Measurements from ENCODE around the gene NPTX1.

NPTX1 gene

DNA sequence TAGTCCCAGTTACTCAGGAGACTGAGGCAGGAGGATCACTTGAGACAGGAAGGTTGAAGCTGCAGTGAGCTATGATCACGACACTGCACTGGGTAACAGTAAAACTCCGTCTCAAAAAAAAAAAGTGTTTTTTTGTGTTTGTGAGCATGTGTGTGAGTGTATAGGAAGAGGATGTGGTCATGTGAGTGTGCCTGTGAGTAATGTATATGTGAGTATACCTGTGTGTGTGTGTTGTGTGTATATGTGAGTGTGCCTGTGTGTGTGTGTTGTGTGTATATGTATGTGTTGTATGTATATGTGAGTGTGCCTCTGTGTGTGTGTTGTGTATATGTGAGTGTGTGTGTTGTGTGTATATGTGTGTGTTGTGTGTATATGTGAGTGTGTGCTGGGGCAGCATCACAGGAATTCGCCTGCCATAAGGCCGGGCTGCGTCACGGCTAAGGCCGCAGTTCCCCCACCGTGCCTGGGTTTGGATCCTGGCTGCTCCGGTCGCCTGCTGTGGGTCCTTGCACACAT, 21.4 kb upstream of the NPTX1 start:
- DNase-seq (ENCODE audit: low read depth): no peak

DNA sequence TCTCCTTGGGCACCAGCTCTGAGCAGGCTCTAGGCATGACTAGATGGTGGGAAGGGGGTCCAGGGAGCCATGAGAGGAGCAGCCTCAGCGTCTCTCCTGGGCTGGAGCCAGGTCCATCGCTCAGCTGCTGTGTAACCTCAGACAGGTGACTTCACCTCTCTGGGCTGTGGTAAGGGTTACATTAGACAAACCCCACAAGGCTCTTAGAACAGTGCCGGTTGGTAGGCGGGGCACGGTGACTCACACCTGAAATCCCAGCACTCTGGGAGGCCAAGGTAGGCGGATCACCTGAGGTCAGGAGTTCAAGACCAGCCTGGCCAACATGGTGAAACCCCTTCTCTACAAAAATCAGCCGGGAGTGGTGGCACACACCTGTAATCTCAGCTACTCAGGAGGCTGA, 18.1 kb upstream of the NPTX1 start:
- DNase-seq (ENCODE audit: low read depth): no peak
- no peak overlapping the region for H3K4me3 ChIP-seq (ENCODE audit: low read depth, low read length)
- TF ChIP-seq MYC (IDR thresholded peaks at IDR 0.05; ENCODE audit: low read depth, low read length): no peak
- TF ChIP-seq, protein P1, sequence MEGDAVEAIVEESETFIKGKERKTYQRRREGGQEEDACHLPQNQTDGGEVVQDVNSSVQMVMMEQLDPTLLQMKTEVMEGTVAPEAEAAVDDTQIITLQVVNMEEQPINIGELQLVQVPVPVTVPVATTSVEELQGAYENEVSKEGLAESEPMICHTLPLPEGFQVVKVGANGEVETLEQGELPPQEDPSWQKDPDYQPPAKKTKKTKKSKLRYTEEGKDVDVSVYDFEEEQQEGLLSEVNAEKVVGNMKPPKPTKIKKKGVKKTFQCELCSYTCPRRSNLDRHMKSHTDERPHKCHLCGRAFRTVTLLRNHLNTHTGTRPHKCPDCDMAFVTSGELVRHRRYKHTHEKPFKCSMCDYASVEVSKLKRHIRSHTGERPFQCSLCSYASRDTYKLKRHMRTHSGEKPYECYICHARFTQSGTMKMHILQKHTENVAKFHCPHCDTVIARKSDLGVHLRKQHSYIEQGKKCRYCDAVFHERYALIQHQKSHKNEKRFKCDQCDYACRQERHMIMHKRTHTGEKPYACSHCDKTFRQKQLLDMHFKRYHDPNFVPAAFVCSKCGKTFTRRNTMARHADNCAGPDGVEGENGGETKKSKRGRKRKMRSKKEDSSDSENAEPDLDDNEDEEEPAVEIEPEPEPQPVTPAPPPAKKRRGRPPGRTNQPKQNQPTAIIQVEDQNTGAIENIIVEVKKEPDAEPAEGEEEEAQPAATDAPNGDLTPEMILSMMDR (IDR thresholded peaks at IDR 0.05; ENCODE audit: low read depth, low read length): no peak
- TF ChIP-seq POLR2A (IDR thresholded peaks at IDR 0.05; ENCODE audit: extremely low read depth, insufficient read length): no peak
- TF ChIP-seq, protein P2, sequence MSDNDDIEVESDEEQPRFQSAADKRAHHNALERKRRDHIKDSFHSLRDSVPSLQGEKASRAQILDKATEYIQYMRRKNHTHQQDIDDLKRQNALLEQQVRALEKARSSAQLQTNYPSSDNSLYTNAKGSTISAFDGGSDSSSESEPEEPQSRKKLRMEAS (IDR thresholded peaks at IDR 0.05; ENCODE audit: low read depth, low read length): no peak

More for the DNA sequence above, 21.4 kb upstream of the NPTX1 start:
- no peak for TF ChIP-seq POLR2A (IDR thresholded peaks at IDR 0.05; ENCODE audit: extremely low read depth, insufficient read length)
- TF ChIP-seq MYC (IDR thresholded peaks at IDR 0.05; ENCODE audit: low read depth, low read length): no peak
- TF ChIP-seq, protein P1 (IDR thresholded peaks at IDR 0.05; ENCODE audit: low read depth, low read length): no peak
- TF ChIP-seq, protein P2 (IDR thresholded peaks at IDR 0.05; ENCODE audit: low read depth, low read length): no peak
- H3K4me3 ChIP-seq (ENCODE audit: low read depth, low read length): no peak overlapping the region

DNA sequence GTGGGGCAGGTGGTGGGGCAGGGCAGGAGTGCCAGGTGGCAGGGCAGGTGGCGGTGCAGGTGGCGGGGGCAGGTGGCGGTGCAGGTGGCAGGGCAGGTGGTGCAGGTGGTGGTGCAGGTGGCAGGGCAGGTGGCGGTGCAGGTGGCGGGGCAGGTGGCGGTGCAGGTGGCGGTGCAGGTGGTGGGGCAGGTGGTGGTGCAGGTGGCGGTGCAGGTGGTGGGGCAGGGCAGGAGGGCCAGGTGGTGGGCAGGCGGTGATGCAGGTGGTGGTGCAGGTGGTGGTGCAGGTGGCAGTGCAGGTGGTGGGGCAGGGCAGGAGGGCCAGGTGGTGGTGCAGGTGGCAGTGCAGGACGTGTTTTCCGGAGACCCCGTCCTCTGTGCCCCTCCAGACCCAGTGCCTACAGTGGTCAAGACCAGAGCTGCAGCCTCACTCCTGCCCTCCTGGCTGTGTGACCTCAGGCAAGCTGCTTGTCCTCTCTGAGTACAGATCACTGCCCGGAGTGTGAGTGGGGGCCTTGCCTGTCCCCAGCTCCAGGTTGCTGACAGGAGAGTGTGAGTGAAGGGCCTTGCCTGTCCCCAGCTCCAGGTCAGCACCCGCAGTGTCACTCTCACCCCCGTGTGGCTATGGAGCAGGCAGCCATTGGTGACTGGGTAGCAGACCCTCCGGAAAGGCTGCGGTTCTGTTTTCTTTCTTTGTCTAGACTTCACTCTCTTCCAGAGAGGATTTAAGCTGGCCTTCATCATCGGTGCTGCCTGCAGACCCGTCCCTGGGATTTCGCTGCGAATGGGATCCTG, 16.1 kb upstream of the NPTX1 start:
- TF ChIP-seq, protein P2 (IDR thresholded peaks at IDR 0.05; ENCODE audit: low read depth, low read length): no peak
- H3K4me3 ChIP-seq (ENCODE audit: low read depth, low read length): no peak overlapping the region
- DNase-seq (ENCODE audit: low read depth): no peak

DNA sequence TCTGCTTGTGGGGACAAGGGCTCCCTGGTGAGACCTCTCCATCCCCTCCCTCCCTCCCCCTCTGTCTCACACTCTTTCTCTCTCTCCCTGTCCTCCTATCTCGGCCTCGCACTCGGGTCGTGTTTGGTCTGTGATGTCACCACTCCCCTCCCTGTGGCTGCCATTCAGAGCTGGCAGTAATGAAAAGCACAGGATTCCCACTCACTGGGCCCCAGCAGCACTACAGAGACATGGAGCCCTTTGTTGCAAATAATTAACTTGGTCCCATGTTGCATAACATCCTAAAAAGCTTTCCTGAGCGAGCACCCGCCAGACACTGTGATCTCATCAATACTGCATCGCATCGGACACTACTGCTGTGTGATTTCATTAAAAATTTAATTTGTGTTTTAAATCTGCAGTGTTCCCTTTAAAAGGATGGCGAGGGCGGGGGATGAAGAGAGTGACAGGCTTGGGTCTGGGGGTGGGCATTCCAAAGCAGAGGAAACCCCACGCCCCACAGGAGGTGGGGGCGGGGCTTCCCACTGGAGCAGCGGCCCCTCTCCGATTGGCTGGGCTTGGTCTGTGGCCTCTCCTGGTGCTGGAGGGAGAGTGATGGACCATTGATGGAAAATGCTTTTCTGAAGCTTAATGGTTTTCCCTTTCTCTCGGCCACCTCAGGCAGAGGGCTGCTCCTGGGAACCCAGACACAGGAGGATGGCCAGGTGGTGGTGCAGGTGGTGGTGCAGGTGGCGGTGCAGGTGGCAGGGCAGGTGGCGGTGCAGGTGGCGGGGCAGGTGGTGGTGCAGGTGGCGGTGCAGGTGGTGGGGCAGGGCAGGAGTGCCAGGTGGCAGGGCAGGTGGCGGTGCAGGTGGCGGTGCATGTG, 15.3 kb upstream of the NPTX1 start:
- DNase-seq (ENCODE audit: low read depth): no peak
- no peak overlapping the region for H3K4me3 ChIP-seq (ENCODE audit: low read depth, low read length)
- TF ChIP-seq, protein P1 (IDR thresholded peaks at IDR 0.05; ENCODE audit: low read depth, low read length): no peak
- no peak for TF ChIP-seq MYC (IDR thresholded peaks at IDR 0.05; ENCODE audit: low read depth, low read length)

DNA sequence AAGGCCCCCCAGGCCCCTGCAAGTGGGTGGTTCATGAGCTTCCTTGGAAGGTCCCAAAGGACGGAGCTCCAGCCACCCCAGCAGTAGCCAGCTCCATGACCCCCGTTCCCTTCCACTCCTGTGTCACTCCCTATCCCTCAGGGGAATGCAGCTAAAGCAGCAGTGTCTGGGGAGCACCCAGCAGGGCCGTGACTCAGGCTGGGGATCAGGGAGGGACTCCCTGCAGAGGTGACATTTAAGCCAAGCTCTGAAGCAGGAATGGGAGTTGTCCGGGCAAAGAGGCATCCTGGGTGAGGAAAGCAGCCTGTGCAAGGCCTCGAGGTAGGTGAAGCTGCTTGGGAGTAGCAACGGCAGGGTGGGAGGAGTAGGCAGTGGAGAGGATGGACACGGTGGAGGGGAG, 11.1 kb upstream of the NPTX1 start:
- TF ChIP-seq MYC (IDR thresholded peaks at IDR 0.05; ENCODE audit: low read depth, low read length) (no peak), POLR2A (IDR thresholded peaks at IDR 0.05; ENCODE audit: extremely low read depth, insufficient read length) (no peak)
- TF ChIP-seq, protein P2 (IDR thresholded peaks at IDR 0.05; ENCODE audit: low read depth, low read length): no peak
- TF ChIP-seq, protein P1 (IDR thresholded peaks at IDR 0.05; ENCODE audit: low read depth, low read length): no peak
- H3K4me3 ChIP-seq (ENCODE audit: low read depth, low read length): no peak overlapping the region
- DNase-seq (ENCODE audit: low read depth): no peak

DNA sequence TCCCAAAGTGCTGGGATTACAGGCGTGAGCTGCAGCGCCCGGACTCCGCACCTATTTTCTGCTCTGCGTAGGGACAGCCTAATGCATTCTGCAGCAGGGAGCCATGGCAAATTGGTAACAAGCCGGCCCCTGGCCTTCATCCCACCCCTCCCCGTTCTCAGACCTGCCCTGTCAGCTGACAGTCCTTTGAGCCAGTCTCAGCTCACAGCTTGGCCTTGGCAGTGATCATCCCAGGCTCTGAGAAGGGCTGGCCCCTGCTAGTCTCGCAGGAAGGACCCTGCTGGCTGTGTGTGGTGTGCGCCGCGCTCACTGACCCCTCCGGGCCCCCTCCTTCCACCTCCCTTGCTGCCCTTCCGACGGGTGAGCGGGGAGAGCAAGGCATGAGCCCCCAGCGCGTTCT, 10.3 kb upstream of the NPTX1 start:
- no peak overlapping the region for H3K4me3 ChIP-seq (ENCODE audit: low read depth, low read length)
- DNase-seq (ENCODE audit: low read depth): no peak
- TF ChIP-seq POLR2A (IDR thresholded peaks at IDR 0.05; ENCODE audit: extremely low read depth, insufficient read length) (no peak), MYC (IDR thresholded peaks at IDR 0.05; ENCODE audit: low read depth, low read length) (no peak)
- TF ChIP-seq, protein P2 (IDR thresholded peaks at IDR 0.05; ENCODE audit: low read depth, low read length): no peak
